Measurements from ENCODE around the gene GALNT10.

- TF ChIP-seq GATA2 (IDR thresholded peaks at IDR 0.05; ENCODE audit: low read depth, low read length) (no peak), GATA3 (IDR thresholded peaks at IDR 0.05; ENCODE audit: low read depth, low read length) (no peak)
Observed at GRCh38 chr5:154370119-154370518, 179.6 kb downstream of the GALNT10 start.
